A673 (cell line): ENCODE results near the gene EFCAB11. TPM values are rescaled to one million over a fixed set of nuclear protein-coding genes. Genes with fewer than 3 reads are reported as not detected.
A peak's percentile ranks its signal among the peaks of the same experiment; 100 is the strongest.

Experiments
- BruUV-seq: library from RNA; stranded (reverse); fragments of 400-500 nt; replicated peaks from 2 replicates; lab custom pipeline; 2021; lab: Mats Ljungman, UMichigan
- CTCF ChIA-PET: fragments of 300-600 bp; sonication (Branson Sonifier 250); formaldehyde crosslinking; loops from one replicate; lab custom pipeline; 2022; ENCODE audit warnings: antibody characterized with exemption; lab: Charles Lee
- POLR2A ChIA-PET: fragments of 300-600 bp; sonication (Branson Sonifier 250); formaldehyde crosslinking; loops from one replicate; lab custom pipeline; 2022; ENCODE audit warnings: antibody characterized with exemption; ENCODE audit not compliant: low non-redundant PET; lab: Charles Lee
- DNase-seq: peaks from one replicate; pipeline ENCODE4 v3.0.0-alpha.2; 2015; ENCODE audit warnings: low spot score
- H3K27ac ChIP-seq: fragments of 200-600 bp; sonication (generic); 2 replicates; pipeline ENCODE4 v1.5.1; 2016; ENCODE audit warnings: mixed run types, low read depth, mild to moderate bottlenecking, mixed read lengths, antibody characterized with exemption, low read length; ENCODE audit not compliant: poor library complexity, severe bottlenecking
- H3K27me3 ChIP-seq: fragments of 200-600 bp; sonication (generic); replicated peaks from 2 replicates; pipeline ENCODE4 v1.6.1; 2017; ENCODE audit warnings: mixed run types, low read depth, mild to moderate bottlenecking, mixed read lengths, antibody characterized with exemption, low read length; ENCODE audit not compliant: insufficient read depth, poor library complexity
- H3K36me3 ChIP-seq: fragments of 200-600 bp; sonication (generic); 2 replicates; pipeline ENCODE4 v1.6.1; 2016; ENCODE audit warnings: mixed run types, mild to moderate bottlenecking, mixed read lengths, antibody characterized with exemption, low read length; ENCODE audit not compliant: insufficient read depth, poor library complexity, severe bottlenecking
- H3K4me1 ChIP-seq: fragments of 200-600 bp; sonication (generic); 2 replicates; pipeline ENCODE4 v1.6.1; 2017; ENCODE audit warnings: mixed run types, mild to moderate bottlenecking, mixed read lengths, antibody characterized with exemption, low read length; ENCODE audit not compliant: insufficient read depth, poor library complexity, severe bottlenecking
- H3K4me3 ChIP-seq: fragments of 200-600 bp; sonication (generic); 2 replicates; pipeline ENCODE4 v1.5.1; 2016; ENCODE audit warnings: low read depth, mixed run types, mild to moderate bottlenecking, mixed read lengths, low read length; ENCODE audit not compliant: poor library complexity, severe bottlenecking
- H3K9me3 ChIP-seq: fragments of 200-600 bp; sonication (generic); 2 replicates; pipeline ENCODE4 v1.6.1; 2016; ENCODE audit warnings: mixed run types, low read depth, mild to moderate bottlenecking, mixed read lengths, antibody characterized with exemption, low read length; ENCODE audit not compliant: poor library complexity, severe bottlenecking
- EZH2 ChIP-seq: fragments of 200-600 bp; sonication (generic); IDR thresholded peaks from 2 replicates; pipeline ENCODE4 v1.6.1; 2017; ENCODE audit warnings: borderline replicate concordance, low read depth, mild to moderate bottlenecking, mixed read lengths, antibody characterized with exemption, low read length; ENCODE audit not compliant: poor library complexity, severe bottlenecking
- intact Hi-C: fragments of 100-400 bp; cut with micrococcal nuclease; formaldehyde crosslinking; loops from one replicate; pipeline ENCODE4 v1.10.0; 2022; ENCODE audit not compliant: unreplicated experiment
- total RNA-seq: library from RNA; stranded (reverse); gene quantifications from 2 replicates; pipeline ENCODE4 v1.2.3, GENCODE V29; 2021
- TF ChIP-seq, protein P1 (sequence below): fragments of 300-800, 200-600 bp; sonication (generic); conservative IDR thresholded peaks from 2 replicates; pipeline ENCODE4 v1.5.1; 2017; ENCODE audit warnings: low read depth, mild to moderate bottlenecking, antibody characterized with exemption, low read length, moderate library complexity, mixed read lengths

The EFCAB11 gene
- total RNA-seq, 1 experiment from 2014 or later: 8.4 TPM

DNA sequence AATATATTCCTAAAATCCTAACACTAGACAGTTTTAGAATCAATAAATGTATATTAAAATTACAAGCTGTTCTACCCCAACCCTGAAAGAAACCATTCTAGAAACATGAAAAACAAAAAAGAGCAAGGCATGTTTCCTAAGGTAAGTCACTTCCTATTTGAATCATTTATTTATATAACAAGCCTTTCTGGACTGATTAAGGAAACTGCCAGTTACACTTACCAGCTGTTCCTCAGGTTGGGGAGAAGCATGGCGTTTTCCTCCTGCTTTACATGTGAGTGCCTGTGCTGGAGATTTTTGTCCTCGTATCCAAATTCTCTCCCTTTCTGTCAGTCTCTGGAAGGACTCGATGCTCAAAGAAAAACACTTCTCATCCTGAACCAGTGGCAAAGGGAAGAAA, 183.3 kb downstream of the EFCAB11 start:
- ChIA-PET POLR2A (no interaction called here), CTCF (no interaction called here)
- TF ChIP-seq EZH2: no peak
- TF ChIP-seq, protein P1, sequence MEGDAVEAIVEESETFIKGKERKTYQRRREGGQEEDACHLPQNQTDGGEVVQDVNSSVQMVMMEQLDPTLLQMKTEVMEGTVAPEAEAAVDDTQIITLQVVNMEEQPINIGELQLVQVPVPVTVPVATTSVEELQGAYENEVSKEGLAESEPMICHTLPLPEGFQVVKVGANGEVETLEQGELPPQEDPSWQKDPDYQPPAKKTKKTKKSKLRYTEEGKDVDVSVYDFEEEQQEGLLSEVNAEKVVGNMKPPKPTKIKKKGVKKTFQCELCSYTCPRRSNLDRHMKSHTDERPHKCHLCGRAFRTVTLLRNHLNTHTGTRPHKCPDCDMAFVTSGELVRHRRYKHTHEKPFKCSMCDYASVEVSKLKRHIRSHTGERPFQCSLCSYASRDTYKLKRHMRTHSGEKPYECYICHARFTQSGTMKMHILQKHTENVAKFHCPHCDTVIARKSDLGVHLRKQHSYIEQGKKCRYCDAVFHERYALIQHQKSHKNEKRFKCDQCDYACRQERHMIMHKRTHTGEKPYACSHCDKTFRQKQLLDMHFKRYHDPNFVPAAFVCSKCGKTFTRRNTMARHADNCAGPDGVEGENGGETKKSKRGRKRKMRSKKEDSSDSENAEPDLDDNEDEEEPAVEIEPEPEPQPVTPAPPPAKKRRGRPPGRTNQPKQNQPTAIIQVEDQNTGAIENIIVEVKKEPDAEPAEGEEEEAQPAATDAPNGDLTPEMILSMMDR: no peak
- BruUV-seq: no TSS peak
- H3K36me3 ChIP-seq: no peaks in the 10 kb centered on the region
- no peaks in the 10 kb centered on the region for H3K9me3 ChIP-seq
- H3K4me1 ChIP-seq: peaks cover 14% of the 10 kb centered on the region
- H3K27ac ChIP-seq: no peak overlapping the region
- intact Hi-C loops: no loop called here
- no peak overlapping the region for H3K4me3 ChIP-seq
- no peak for DNase-seq
- H3K27me3 ChIP-seq: no peaks in the 10 kb centered on the region

DNA sequence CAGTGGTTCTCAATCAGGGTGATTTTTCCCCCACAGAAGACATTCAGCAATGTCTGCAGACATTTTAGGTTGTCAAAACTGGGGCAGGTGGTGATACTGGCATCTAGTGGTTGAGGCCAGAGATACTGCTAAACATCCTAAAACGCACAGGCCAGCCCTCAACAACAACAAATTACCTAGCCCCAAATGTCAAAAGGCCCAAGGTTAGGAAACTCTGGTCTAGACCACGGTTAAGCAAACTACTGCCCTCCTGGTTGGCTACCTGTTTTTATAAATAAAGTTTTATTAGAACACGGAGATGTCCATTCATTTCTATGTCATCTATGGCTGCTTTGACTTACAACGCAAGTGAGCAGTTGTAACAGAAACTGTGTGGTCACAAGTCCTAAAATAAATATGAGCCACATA, 186.7 kb downstream of the EFCAB11 start:
- Histone ChIP-seq H3K4me3 (no peak overlapping the region), H3K9me3 (no peaks in the 10 kb centered on the region), H3K27me3 (no peaks in the 10 kb centered on the region), H3K27ac (no peak overlapping the region), H3K36me3 (no peaks in the 10 kb centered on the region), H3K4me1 (no peaks in the 10 kb centered on the region)
- TF ChIP-seq EZH2: no peak
- TF ChIP-seq, protein P1: peak; percentile 62
- DNase-seq: peak; percentile 34
- ChIA-PET POLR2A (no interaction called here), CTCF (no interaction called here)
- intact Hi-C loops: loop anchor here (2.0 to 5.0 kb wide), 2 partner anchors 591 to 726 kb away; no protein-coding TSS in a partner anchor
- BruUV-seq: no TSS peak

DNA sequence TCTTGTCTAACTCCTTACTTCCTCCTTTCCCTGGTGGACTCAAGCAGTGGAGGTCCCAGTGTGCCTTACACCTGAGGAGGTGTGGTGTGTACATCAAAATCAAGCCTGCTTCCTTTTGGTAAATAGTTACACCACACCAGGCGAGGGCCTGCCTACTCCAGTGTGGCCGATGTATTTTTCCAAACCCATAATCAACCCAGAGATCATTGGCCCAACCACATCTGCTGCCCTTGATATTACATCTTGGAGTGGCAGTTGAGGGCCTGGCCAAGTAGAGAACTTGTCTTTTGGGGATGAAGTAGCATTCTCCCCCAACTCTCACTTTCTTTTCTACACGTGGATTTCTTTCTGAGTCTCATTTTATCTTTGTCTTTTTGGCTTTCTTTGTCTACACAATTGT, 187.4 kb downstream of the EFCAB11 start:
- Histone ChIP-seq H3K9me3 (no peaks in the 10 kb centered on the region), H3K27ac (no peak overlapping the region), H3K36me3 (no peaks in the 10 kb centered on the region), H3K4me3 (no peak overlapping the region), H3K27me3 (no peaks in the 10 kb centered on the region), H3K4me1 (no peaks in the 10 kb centered on the region)
- DNase-seq: no peak
- intact Hi-C loops: loop anchor here (2.0 to 5.0 kb wide), 2 partner anchors 590 to 725 kb away; no protein-coding TSS in a partner anchor
- BruUV-seq: no TSS peak
- TF ChIP-seq, protein P1: no peak
- no peak for TF ChIP-seq EZH2
- CTCF ChIA-PET: no interaction called here
- POLR2A ChIA-PET: no interaction called here
